IMR-90 (cell line): Measurements from ENCODE around the gene SBF2.

Experiments used
- CEBPB ChIP-seq: IDR thresholded peaks from 2 replicates; pipeline ENCODE4 v1.6.1; 2012; ENCODE audit warnings: low read depth, low read length, improper control_type of control experiment
- CTCF ChIP-seq: conservative IDR thresholded peaks from 2 replicates; pipeline ENCODE4 v1.5.1; 2012; ENCODE audit warnings: mild to moderate bottlenecking, low read depth, low read length, improper control_type of control experiment
- FOS ChIP-seq: fragments of 150-350 bp; IDR thresholded peaks from 2 replicates; pipeline ENCODE4 v1.6.1; 2016; ENCODE audit warnings: low read depth, low read length
- MXI1 ChIP-seq: IDR thresholded peaks from 2 replicates; pipeline ENCODE4 v1.6.1; 2012; ENCODE audit warnings: low read depth, mild to moderate bottlenecking, low read length, moderate library complexity, borderline replicate concordance
- POLR2A ChIP-seq: IDR thresholded peaks from 2 replicates; pipeline ENCODE4 v1.6.1; 2012; ENCODE audit warnings: mild to moderate bottlenecking, low read depth, low read length
- RAD21 ChIP-seq: IDR thresholded peaks from 2 replicates; pipeline ENCODE4 v1.6.1; 2012; ENCODE audit warnings: low read length, improper control_type of control experiment
- RFX5 ChIP-seq: IDR thresholded peaks from 2 replicates; pipeline ENCODE4 v1.8.0; 2012; ENCODE audit warnings: low read depth, mild to moderate bottlenecking, low read length, moderate library complexity
- TF ChIP-seq, protein P1 (sequence below): fragments of 150-350 bp; IDR thresholded peaks from 2 replicates; pipeline ENCODE4 v1.6.1; 2016; ENCODE audit warnings: low read depth, mild to moderate bottlenecking, low read length, moderate library complexity, borderline replicate concordance

DNA sequence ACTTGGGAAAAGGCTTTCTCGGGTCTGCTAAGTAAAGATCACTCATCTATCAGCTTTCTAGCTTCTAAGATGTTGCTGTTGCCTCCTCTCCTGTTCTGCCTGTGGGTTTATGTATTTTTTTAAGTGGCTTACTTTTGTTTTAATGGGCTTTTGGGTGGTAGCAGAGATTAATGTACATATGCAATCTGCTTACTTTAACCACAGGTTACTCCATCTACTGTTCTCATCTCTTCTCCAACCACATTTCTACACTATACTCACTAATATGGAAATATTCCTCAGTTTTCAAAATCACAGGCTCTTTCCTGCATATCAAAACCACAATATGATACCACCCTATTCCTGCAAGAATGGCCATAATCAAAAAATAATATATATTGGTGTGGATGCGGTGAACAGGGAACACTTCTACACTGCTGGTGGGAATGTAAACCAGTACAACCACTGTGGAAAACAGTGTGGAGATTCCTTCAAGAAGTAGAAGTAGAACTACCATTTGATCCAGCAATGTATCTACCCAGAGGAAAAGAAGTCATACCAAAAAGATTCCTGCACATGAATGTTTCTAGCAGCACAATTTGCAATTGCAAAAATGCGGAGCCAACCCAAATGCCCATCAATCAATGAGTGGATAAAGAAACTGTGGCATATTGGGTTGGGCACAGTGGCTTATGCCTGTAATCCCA is 341.4 kb downstream of the SBF2 start:
- TF ChIP-seq CTCF (no peak), RAD21 (no peak), POLR2A (no peak), FOS (no peak), CEBPB (no peak), RFX5 (no peak), MXI1 (no peak)
- TF ChIP-seq, protein P1, sequence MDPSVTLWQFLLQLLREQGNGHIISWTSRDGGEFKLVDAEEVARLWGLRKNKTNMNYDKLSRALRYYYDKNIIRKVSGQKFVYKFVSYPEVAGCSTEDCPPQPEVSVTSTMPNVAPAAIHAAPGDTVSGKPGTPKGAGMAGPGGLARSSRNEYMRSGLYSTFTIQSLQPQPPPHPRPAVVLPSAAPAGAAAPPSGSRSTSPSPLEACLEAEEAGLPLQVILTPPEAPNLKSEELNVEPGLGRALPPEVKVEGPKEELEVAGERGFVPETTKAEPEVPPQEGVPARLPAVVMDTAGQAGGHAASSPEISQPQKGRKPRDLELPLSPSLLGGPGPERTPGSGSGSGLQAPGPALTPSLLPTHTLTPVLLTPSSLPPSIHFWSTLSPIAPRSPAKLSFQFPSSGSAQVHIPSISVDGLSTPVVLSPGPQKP: no peak
